Dermis microvascular lymphatic vessel endothelial cell (primary cell): ENCODE results near the gene HSD17B8. TPM values are rescaled to one million over a fixed set of nuclear protein-coding genes. Genes with fewer than 3 reads are reported as not detected.

Experiments used
- DNase-seq, 2 donors: peaks; one replicate each; pipeline versions ENCODE4 v3.0.0 to v3.0.0-alpha.2; 2010; ENCODE audit warnings: low read depth in 2 of 2
- total RNA-seq: library from RNA; depleted of rRNA; stranded (reverse); fragments of >200 nt; gene quantifications from 2 replicates; pipeline ENCODE4 v1.2.1, GENCODE V29; 2014

The HSD17B8 gene
- total RNA-seq, 1 donor from 2014 or later, result 7.7 TPM

DNA sequence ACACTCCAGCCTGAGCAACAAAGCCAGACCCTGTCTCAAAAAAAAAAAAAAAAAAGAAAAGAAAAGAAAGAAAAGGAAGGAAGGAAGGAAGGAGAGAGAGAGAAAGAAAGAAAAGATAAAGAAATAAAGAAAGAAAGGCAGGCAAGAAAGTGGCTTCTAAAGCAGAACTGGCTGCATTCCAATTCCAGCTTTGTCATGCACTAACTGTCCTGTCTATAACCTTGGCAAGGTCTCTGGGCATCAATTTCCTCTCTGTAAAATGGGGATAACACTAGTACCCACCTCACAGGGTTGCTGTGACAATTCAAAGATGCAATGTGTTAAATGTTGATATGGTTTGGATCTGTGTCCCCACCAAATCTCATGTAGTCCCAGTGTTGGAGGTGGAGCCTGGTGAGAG is 31.9 kb downstream of the HSD17B8 start:
- DNase-seq, result no peak

DNA sequence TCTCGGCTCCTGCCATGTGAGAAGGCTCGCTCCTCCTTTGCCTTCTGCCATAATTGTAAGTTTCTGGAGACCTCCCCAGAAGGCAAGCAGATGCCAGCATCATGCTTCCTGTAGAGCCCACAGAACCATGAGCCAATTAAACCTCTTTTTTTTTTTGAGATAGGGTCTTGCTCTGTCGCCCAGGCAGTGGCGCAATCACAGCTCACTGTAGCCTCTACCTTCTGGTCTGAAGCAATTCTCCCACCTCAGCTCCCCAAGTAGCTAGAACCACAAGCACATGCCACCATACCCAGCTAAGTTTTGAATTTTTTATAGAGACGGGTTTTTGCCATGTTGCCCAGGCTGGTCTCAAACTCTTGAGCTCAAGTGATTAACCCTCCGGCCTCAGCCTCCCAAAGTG is 32.4 kb downstream of the HSD17B8 start:
- no peak for DNase-seq

DNA sequence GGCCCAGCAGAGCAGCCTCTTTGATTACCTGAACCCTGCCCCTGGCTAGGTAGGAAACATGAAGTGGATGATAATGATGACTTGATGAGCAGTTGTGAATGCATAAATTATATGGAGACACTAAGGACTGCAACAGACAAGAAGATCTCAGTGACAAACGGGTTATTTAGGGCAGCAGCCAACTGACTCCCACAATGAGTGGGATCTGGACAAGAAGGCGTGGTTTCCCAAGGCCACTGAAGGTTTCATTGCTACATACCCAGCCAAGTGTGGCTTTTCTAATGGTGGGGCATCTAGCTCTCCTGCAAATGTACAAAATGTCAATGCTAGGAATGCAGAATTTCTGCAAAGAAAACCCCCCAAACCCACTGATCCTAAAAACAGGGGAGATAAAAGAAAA is 33.3 kb downstream of the HSD17B8 start:
- DNase-seq, result no peak

DNA sequence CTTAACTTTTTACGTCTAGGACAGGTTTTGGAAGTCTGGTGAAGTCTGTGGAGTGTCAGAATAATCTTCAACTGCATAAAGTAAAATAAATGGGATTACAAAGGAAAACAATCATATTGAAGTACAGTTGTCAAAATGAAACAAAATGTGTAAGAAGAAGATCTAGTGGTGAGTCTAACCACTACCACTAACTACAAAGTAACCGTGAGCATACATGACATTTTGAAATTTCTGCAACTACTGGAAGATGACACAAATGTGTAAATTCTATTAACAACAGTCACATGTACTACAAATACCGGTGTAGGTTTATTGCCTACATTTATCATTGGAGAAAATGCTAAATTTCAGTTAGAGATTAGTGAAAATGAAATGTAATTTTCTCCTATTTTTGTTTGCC is 37.5 kb downstream of the HSD17B8 start:
- no peak for DNase-seq

DNA sequence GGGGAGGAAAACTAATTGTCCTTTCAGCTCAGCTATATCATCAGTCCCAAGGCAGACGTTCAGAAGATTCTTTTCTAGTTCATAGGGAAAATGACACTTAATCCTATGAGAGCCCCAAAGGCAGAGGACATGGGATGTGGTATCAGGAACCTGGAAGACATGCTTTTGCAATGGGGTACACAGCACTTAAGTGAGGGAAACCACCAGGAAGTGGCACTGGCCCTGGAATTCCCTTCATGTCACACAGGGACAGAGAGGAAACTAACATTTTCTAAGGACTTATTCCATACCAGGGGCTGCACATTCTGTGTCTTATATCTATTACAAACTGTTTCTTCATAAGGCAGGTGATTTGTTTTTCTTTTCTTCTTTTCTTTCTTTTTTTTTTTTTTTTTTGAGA is 39.0 kb downstream of the HSD17B8 start:
- DNase-seq, result no peak

DNA sequence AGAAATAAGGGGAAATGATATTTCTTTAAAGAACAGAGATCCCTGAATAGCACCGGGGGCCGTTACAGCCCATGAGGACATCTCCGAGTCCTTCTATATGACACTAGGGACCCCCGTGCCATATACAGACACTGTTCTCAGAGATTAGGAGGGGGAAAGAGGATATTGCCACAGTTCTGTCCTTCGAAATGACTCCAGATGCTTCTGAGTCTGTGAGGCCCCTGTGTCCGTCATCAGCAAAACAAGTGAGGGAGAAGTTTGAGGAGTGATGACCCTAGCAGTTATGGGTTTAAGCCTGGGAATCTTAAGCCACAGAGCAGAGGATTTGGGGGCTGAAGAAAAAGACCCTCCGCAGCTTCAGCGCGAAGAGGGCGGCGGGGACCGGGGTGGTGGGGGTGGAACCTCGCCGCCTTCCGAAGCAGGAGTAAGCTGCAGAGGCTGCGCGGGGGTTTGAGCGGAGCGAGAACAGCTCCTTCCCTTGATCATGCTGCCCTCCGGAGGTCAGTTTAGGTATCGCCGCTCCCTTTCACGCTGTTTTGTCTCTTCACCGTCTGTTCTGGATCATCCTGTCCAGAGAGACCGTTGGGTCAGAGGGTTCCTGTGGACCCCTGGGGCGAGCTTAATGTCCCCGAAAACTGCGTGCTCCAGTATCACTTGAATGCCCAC is 43.7 kb downstream of the HSD17B8 start:
- peak; percentile 68 to 85 for DNase-seq

DNA sequence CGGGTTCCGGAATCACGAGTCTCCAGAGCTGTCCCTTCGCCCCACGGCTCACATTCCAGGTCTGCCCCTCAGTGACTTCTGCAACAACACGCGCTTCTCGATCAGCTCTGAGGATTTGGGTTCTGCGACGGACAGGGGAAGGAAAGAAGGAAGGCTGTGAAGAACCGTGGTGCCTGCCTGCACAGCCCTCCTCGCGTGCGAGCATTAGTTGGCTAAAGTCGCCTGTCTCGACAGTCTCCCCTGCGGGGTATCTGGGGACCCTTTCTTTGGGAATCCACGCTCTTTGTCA is 44.1 kb downstream of the HSD17B8 start:
- no peak for DNase-seq

DNA sequence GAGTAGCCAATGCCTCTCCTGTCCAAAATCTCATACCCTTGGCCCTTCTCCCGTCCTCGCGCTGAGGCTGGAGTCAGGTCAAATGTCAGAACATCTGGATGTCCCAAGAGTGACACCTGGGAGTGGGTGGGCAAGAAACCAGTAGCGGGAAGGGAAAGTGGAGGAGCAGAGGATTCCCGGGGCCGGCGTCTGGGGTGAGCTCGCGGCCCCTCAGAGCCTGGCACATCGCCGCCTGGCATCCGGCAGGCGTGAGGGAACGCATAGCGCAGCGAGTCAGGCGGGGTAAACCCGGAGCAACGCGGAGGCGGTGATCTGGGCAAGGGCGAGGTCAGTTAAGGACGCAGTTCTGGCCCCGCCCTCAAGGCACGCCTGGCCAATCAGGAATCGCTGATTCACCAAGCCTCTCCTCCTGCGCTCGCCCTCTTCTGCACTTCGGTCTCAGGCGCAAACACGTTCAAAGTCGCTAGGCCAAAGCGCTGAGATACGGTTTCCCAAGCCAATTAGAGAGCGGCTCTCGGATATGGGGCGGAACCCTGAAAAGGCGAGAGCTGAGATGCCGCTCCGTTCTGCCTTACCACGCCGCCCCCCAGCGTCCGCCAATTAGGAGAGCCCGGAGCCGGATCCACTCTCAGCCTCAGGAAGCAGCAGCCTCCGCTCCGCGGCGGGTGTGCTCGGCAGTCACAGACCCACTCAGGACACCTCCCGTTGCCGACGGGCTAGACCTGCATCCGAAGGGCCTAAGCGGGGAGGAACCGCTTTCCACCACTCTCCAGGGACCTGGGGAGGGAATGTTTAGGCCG is 44.7 kb downstream of the HSD17B8 start:
- DNase-seq, result peak; percentile 97 to 99

DNA sequence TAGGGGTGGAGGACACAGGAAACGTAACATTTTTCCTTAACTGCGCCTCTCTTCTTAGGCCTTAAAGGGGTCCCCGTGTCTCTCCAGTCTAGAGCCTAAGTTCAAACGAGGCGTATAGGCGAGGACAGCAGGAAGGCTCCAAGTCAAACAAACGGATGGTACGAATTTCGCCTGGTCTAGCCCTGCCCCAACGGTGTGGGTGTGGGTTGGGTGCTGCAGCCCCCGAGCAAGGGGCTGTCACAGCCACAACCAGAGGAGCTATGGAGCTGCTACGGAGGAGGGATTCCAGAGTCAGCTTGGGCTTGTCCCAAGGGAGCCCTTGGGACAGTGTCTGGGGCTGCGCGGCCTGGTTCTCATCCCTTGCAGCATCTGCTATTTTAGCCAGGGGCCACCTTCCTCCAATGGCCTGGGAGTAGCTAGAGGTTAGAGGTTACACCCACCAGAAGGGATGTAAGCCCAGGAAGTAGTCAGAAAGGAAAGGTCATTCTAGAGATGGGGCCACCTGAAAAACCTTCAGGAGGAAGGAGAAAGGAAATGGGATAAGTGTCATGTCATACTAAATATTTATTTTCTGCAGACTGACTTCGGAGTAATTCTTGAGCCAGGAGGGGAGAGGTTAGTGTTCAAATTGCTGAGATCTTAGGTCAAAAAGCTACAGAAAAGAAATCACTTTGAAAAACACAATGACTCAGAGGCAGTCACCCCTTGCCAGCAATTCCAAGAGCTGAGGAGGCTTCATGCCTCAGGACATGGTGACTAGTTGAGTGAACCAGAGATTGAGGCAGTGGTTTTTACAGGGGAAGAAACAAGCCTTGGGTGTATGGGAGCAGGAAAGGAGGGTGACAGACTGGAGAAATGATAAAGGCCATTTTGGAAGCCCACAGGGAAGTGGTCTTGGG is 45.5 kb downstream of the HSD17B8 start:
- DNase-seq, result peak in 1 of 2 donors; percentile 35

DNA sequence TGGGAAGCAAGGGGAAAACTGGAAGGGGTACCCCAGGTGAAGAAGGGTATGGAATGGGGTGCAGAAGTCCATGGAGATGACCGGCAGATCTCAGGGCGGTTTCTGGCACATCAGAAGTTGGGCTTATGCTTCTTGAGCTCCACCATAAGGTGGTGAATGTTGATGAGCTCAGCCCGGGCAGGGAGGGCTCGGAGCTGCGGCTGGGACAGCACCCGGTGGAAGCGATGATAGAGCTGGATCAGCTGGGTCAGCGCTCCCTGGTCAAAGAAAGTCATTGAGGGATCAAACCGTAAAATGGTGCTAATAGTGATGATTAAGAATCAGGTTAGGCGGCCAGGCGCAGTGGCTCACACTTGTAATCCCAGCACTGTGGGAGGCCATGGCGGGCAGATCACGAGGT is 46.3 kb downstream of the HSD17B8 start:
- no peak for DNase-seq

DNA sequence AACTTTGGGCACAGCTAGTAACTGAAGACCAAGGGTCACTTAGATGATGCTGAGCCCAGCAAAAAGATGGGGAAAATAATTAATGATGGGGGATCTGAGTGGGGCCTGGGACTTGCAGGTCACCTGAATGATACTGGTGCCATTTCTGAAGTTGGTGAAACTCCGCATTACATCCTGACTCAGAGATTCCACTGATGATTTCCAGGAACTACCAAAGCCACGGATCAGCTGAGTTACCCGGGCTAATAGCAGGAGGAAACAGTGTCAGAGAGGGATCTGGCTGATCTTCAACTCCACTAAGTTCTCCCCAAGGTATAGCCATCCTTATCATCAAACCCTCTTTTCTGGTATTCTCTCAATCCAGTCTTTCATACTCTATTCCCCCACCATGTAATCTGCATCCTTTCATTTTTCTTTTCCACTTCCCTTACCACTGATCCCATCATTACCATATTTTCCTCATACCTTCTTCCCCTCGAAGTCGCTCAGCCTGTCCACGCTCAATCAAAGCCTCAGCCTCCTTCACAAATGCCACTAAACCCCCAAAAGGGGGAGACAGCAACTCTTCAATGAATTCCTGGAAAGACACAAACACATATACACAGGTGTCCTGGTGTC is 47.0 kb downstream of the HSD17B8 start:
- DNase-seq, result no peak

DNA sequence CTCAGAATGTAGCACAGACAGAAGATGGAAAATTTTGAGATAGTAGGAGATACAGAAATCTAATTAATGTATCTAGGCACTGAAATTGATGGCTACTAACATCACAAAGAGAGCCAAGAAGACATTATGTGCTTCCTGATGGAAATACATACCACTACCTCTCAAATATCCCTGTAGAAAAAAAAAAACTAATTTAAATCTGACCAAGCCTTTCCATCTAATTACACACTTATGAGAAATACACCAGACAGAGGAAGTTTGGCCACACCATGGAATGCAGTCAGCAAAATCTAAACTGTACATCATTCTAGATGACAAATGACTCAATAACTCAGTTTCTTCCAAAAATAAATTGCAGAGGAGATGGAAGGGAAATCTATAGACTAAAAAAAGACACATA is 48.3 kb downstream of the HSD17B8 start:
- DNase-seq, result no peak

DNA sequence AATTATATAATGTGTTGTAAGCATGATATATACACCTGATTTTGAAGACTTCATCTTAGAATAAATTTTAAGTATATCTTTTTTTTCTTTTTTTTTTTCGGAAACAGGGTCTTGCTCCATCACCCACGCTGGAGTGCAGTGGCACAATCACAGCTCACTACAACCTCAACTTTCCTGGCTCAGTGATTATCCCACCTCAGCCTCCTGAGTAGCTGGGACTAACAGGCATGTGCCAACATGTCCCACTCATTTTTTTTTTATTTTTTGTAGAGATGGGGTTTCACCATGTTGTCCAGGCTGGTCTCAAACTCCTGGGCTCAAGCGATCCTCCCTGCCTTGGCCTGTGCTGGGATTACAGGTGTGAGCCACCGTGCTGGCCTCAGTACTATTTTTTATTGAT is 50.1 kb downstream of the HSD17B8 start:
- DNase-seq, result no peak

Other genes starting within 250 kb of the HSD17B8 start
- 39.4 and 51.0 TPM in 2 replicates for gene BRD2, start 236.1 kb upstream of the HSD17B8 start, total RNA-seq
- not detected in 2 replicates for gene HLA-DOA, start 195.1 kb upstream of the HSD17B8 start, total RNA-seq
- 3.2 and 6.3 TPM in 2 replicates for gene HLA-DPA1, start 131.0 kb upstream of the HSD17B8 start, total RNA-seq
- gene HLA-DPB1, start 128.7 kb upstream of the HSD17B8 start, total RNA-seq, result 10.9 and 13.4 TPM in 2 replicates
- gene COL11A2, start 12.2 kb upstream of the HSD17B8 start, total RNA-seq, result under 0.01 and 0.38 TPM in 2 replicates
- 18.7 and 26.0 TPM in 2 replicates for gene RXRB, start 4.0 kb upstream of the HSD17B8 start, total RNA-seq
- gene SLC39A7, start 3.8 kb upstream of the HSD17B8 start, total RNA-seq, result 83.1 and 112 TPM in 2 replicates
- gene RING1, start 3.8 kb downstream of the HSD17B8 start, total RNA-seq, result 17.1 and 26.6 TPM in 2 replicates
- 25.0 and 26.6 TPM in 2 replicates for gene VPS52, start 67.2 kb downstream of the HSD17B8 start, total RNA-seq
- 3,127 and 3,683 TPM in 2 replicates for gene RPS18, start 67.4 kb downstream of the HSD17B8 start, total RNA-seq
- gene B3GALT4, start 72.5 kb downstream of the HSD17B8 start, total RNA-seq, result 2.9 and 3.0 TPM in 2 replicates
- 57.0 and 66.6 TPM in 2 replicates for gene WDR46, start 84.6 kb downstream of the HSD17B8 start, total RNA-seq
- 21.0 and 31.5 TPM in 2 replicates for gene PFDN6, start 84.9 kb downstream of the HSD17B8 start, total RNA-seq
- gene RGL2, start 94.3 kb downstream of the HSD17B8 start, total RNA-seq, result 33.2 and 65.0 TPM in 2 replicates
- gene TAPBP, start 109.4 kb downstream of the HSD17B8 start, total RNA-seq, result 47.5 and 102 TPM in 2 replicates
- gene ZBTB22, start 113.1 kb downstream of the HSD17B8 start, total RNA-seq, result 10.9 and 17.2 TPM in 2 replicates
- 30.1 and 42.2 TPM in 2 replicates for gene DAXX, start 118.3 kb downstream of the HSD17B8 start, total RNA-seq
- gene KIFC1, start 187.2 kb downstream of the HSD17B8 start, total RNA-seq, result 9.9 and 16.7 TPM in 2 replicates
- 6.5 and 13.4 TPM in 2 replicates for gene PHF1, start 206.4 kb downstream of the HSD17B8 start, total RNA-seq
- 43.8 and 72.3 TPM in 2 replicates for gene CUTA, start 213.5 kb downstream of the HSD17B8 start, total RNA-seq
- gene SYNGAP1, start 215.4 kb downstream of the HSD17B8 start, total RNA-seq, result 1.4 and 2.8 TPM in 2 replicates
- gene ZBTB9, start 249.9 kb downstream of the HSD17B8 start, total RNA-seq, result 3.9 and 6.7 TPM in 2 replicates